Tibial artery (tissue), 4 donors: Measurements from ENCODE around the gene NXN.

Experiments used
- DNase-seq, 2 donors: peaks; one replicate each; pipeline ENCODE4 v3.0.0-alpha.2; 2019
- H3K27ac ChIP-seq, 2 donors: fragments of 200-600 bp; sonication (generic) in 1 of 2; 1 replicate in 1 of 2; 2 replicates in 1 of 2; pipeline ENCODE4 v1.5.1; 2018 to 2019; ENCODE audit warnings: mild to moderate bottlenecking in 1 of 2
- H3K27me3 ChIP-seq, 2 donors: fragments of 200-600 bp; sonication (generic) in 1 of 2; one replicate each; pipeline versions ENCODE4 v1.5.1 to v1.6.0; 2016 to 2019
- H3K36me3 ChIP-seq, 3 donors: fragments of 200-600 bp; sonication (generic) in 2 of 3; one replicate each; pipeline ENCODE4 v1.5.1; 2016 to 2019; ENCODE audit warnings: mild to moderate bottlenecking in 2 of 3
- H3K4me1 ChIP-seq, 4 donors: fragments of 200-600 bp; sonication (generic) in 2 of 4; 1 replicate in 3 of 4; 2 replicates in 1 of 4; pipeline ENCODE4 v1.5.1; 2016 to 2019
- H3K4me3 ChIP-seq, 2 donors: fragments of 200-600 bp; sonication (generic) in 1 of 2; 1 replicate in 1 of 2; 2 replicates in 1 of 2; pipeline ENCODE4 v1.5.1; 2018 to 2019; ENCODE audit warnings: mild to moderate bottlenecking in 2 of 2
- H3K9me3 ChIP-seq, 3 donors: fragments of 200-600 bp; sonication (generic) in 1 of 3; one replicate each; pipeline ENCODE4 v1.5.1; 2016 to 2019
- CTCF ChIP-seq, 2 experiments: fragments of 200-600 bp in 1 of 2; fragments of 450-650 bp in 1 of 2; IDR thresholded peaks; one replicate each; pipeline ENCODE4 v1.5.1; 2017 to 2019; ENCODE audit warnings: antibody characterized with exemption in 2 of 2, mild to moderate bottlenecking in 1 of 2, moderate library complexity in 1 of 2
- intact Hi-C: fragments of 100-400 bp; cut with DNase I; formaldehyde crosslinking; loops from one replicate; pipeline ENCODE4 v1.15.0; 2023; ENCODE audit warnings: low total_unique reads

NXN gene

DNA sequence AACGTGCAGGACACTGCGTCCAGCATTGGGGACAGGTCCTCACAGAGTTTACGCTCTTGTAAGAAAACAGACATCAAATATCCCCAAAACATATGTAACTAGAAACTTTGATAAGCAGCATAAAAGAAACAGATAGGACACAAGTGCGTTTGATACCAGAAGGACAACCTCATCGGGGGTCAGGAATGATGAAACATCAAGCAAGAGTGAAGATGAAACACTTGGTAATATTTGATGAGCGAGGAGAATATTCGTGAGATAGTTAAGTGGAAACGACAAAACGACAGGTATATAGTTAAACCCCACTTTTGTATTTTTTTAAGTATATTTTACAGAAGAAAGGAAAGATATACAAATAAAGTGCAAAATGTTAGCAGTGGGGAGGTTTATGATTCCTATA, 55.9 kb downstream of the NXN start:
- peaks cover 0 to 17% (median 9%) of the 10 kb centered on the region in 4 donors for H3K4me1 ChIP-seq
- no peak for TF ChIP-seq CTCF (IDR thresholded peaks at IDR 0.05)
- intact Hi-C loops: no loop called here

DNA sequence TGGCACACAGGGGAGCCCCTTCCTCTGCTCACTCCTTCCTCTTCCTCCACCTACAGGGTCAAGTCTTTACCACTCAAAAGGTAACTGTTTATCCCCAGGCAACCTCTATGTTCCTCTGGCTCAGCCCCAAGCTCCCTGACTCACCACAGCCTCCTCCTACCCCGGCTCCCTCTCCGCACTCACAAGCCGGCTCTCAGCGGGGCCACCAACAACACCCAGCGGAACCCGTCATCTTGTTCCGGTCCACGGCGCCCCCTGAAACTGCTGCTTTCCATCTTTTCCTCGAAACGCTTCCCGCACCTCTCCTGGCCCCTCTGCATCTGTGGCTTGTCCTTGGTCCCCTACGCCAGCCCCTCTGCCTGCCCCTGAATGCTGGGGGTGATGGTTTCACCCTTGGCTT, 58.4 kb downstream of the NXN start:
- no peak for TF ChIP-seq CTCF (IDR thresholded peaks at IDR 0.05)

More for the DNA sequence above, 55.9 kb downstream of the NXN start:
- no peak overlapping the region for H3K27ac ChIP-seq
- H3K4me3 ChIP-seq: no peak overlapping the region
- no peaks in the 10 kb centered on the region for H3K9me3 ChIP-seq
- DNase-seq: no peak
- no peaks in the 10 kb centered on the region for H3K36me3 ChIP-seq
- no peaks in the 10 kb centered on the region for H3K27me3 ChIP-seq

DNA sequence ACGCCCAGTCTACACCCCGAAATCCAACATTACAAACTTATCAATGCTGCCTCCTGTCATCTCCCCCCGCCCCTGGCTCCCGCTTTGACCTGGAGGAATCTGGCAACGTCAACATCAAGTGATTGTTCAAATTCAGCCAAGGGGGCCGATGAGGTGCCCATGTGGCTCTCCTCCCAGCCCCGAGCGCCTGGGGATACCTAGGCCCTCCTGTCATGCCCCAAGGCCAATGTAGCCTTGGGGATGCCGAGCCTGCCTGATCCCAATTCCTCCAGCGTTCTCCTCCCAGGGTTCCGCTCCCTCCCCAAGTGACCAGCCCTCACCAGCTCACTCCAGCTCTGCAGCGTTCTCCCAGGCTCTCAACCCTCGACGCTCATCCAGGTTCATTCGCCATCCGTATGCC, 59.4 kb downstream of the NXN start:
- H3K27ac ChIP-seq: no peak overlapping the region
- intact Hi-C loops: no loop called here
- no peaks in the 10 kb centered on the region for H3K36me3 ChIP-seq
- H3K4me1 ChIP-seq: peaks cover 0 to 6% (median 0%) of the 10 kb centered on the region in 4 donors
- H3K27me3 ChIP-seq: no peaks in the 10 kb centered on the region
- no peak overlapping the region for H3K4me3 ChIP-seq
- no peaks in the 10 kb centered on the region for H3K9me3 ChIP-seq
- TF ChIP-seq CTCF (IDR thresholded peaks at IDR 0.05): no peak
- no peak for DNase-seq

More for the DNA sequence above, 58.4 kb downstream of the NXN start:
- intact Hi-C loops: no loop called here
- Histone ChIP-seq H3K9me3 (no peaks in the 10 kb centered on the region), H3K4me3 (no peak overlapping the region), H3K4me1 (no peaks in the 10 kb centered on the region), H3K36me3 (no peaks in the 10 kb centered on the region), H3K27ac (no peak overlapping the region), H3K27me3 (no peaks in the 10 kb centered on the region)
- no peak for DNase-seq

GRCh38 chr17:917941-918740, 61.4 kb downstream of the NXN start:
- Histone ChIP-seq H3K27me3 (no peaks in the 10 kb centered on the region), H3K27ac (no peak overlapping the region), H3K4me1 (peaks cover 0 to 6% (median 0%) of the 10 kb centered on the region in 4 donors), H3K4me3 (no peak overlapping the region), H3K36me3 (no peaks in the 10 kb centered on the region), H3K9me3 (no peaks in the 10 kb centered on the region)
- intact Hi-C loops: loop anchor here (10.0 kb wide), 1 partner anchor 57 kb away; the partner anchor contains the start of gene NXN
- TF ChIP-seq CTCF (IDR thresholded peaks at IDR 0.05): no peak
- DNase-seq: no peak

DNA sequence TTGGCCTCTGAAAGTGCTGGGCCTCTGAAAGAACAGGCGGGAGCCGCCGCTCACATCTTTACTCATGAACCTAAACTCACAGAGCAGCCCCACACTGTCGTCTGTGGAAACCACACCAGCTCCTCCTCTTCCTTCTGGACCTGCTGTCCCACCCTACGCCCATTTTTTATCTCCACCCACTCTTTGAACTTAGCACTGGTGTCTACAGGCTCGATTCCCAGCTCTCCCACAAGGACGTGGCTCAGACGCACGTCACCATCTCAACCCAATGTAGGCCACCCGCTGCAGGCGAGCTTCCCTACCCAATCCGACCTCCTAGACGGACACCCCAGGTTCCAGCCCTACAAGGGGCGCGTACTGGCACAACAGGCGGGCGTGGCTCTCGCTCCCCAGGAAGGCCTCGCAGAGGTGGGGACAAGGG, 62.2 kb downstream of the NXN start:
- intact Hi-C loops: loop anchor here (10.0 kb wide), 1 partner anchor 57 kb away; the partner anchor contains the start of gene NXN
- DNase-seq: no peak
- Histone ChIP-seq H3K9me3 (no peaks in the 10 kb centered on the region), H3K27ac (no peak overlapping the region), H3K27me3 (no peaks in the 10 kb centered on the region), H3K4me3 (no peak overlapping the region), H3K4me1 (peaks cover 0 to 6% (median 0%) of the 10 kb centered on the region in 4 donors), H3K36me3 (no peaks in the 10 kb centered on the region)
- TF ChIP-seq CTCF (IDR thresholded peaks at IDR 0.05): no peak
